GM23338 (cell line): ENCODE results near the gene OAT. TPM values are rescaled to one million over a fixed set of nuclear protein-coding genes. Genes with fewer than 3 reads are reported as not detected.

ENCODE experiments used
- ATAC-seq: fragments of 200-7000 bp; cut with Tn5 transposase; 3 replicates; pipeline ENCODE4 v1.9.1; 2020
- DNase-seq: peaks from one replicate; pipeline ENCODE4 v3.0.0-alpha.2; 2015; ENCODE audit warnings: low spot score
- H2AFZ ChIP-seq: fragments of 200-600 bp; sonication (generic); 2 replicates; pipeline ENCODE4 v1.8.0; 2016; ENCODE audit warnings: antibody characterized with exemption, mild to moderate bottlenecking, moderate library complexity
- H3F3A ChIP-seq: fragments of 200-600 bp; sonication (generic); replicated peaks from 2 replicates; pipeline ENCODE4 v1.8.0; 2017; ENCODE audit warnings: antibody characterized with exemption, mixed run types, low read depth
- H3K27ac ChIP-seq: fragments of 200-600 bp; sonication (generic); 2 replicates; pipeline ENCODE4 v1.6.1; 2016; ENCODE audit warnings: low read depth
- H3K27me3 ChIP-seq: fragments of 200-600 bp; sonication (generic); 2 replicates; pipeline ENCODE4 v1.8.0; 2016; ENCODE audit warnings: mild to moderate bottlenecking, mixed run types, moderate library complexity; ENCODE audit not compliant: insufficient read depth
- H3K36me3 ChIP-seq: fragments of 200-600 bp; sonication (generic); 2 replicates; pipeline ENCODE4 v1.8.0; 2016; ENCODE audit warnings: mild to moderate bottlenecking; ENCODE audit not compliant: insufficient read depth
- H3K4me1 ChIP-seq: fragments of 200-600 bp; sonication (generic); 2 replicates; pipeline ENCODE4 v1.8.0; 2016; ENCODE audit warnings: mild to moderate bottlenecking, moderate library complexity; ENCODE audit not compliant: insufficient read depth
- H3K4me2 ChIP-seq: fragments of 200-600 bp; sonication (generic); 2 replicates; pipeline ENCODE4 v1.7.1; 2017; ENCODE audit warnings: mixed run types
- H3K4me3 ChIP-seq: fragments of 200-600 bp; sonication (generic); 2 replicates; pipeline ENCODE4 v1.6.1; 2016; ENCODE audit warnings: mixed run types
- H3K79me2 ChIP-seq: fragments of 200-600 bp; sonication (generic); replicated peaks from 2 replicates; pipeline ENCODE4 v1.8.0; 2017; ENCODE audit warnings: mild to moderate bottlenecking; ENCODE audit not compliant: insufficient read depth
- H3K9me2 ChIP-seq: fragments of 200-600 bp; sonication (generic); 2 replicates; pipeline ENCODE4 v1.8.0; 2017; ENCODE audit not compliant: insufficient read depth
- H4K20me1 ChIP-seq: fragments of 200-600 bp; sonication (generic); replicated peaks from 2 replicates; pipeline ENCODE4 v1.8.0; 2017; ENCODE audit warnings: mild to moderate bottlenecking; ENCODE audit not compliant: insufficient read depth
- H3K27ac Mint-ChIP-seq: 2 replicates; pipeline ENCODE4 v1.8.0; 2020; ENCODE audit warnings: inconsistent platforms, mild to moderate bottlenecking, moderate library complexity, mixed read lengths
- H3K27me3 Mint-ChIP-seq: 3 replicates; pipeline ENCODE4 v1.8.0; 2022; ENCODE audit warnings: low read depth, mild to moderate bottlenecking, moderate library complexity, mixed read lengths, inconsistent platforms; ENCODE audit not compliant: insufficient read depth, poor library complexity
- H3K36me3 Mint-ChIP-seq: 3 replicates; pipeline ENCODE4 v1.8.0; 2021; ENCODE audit warnings: low read depth, mild to moderate bottlenecking, inconsistent platforms, moderate library complexity, mixed read lengths
- H3K4me1 Mint-ChIP-seq: 3 replicates; pipeline ENCODE4 v1.8.0; 2020; ENCODE audit warnings: mild to moderate bottlenecking, inconsistent platforms, mixed read lengths
- H3K4me3 Mint-ChIP-seq: 3 replicates; pipeline ENCODE4 v1.8.0; 2021; ENCODE audit warnings: moderate library complexity, mild to moderate bottlenecking, inconsistent platforms, mixed read lengths
- H3K9me3 Mint-ChIP-seq: 3 replicates; pipeline ENCODE4 v1.8.0; 2020; ENCODE audit warnings: moderate library complexity, mild to moderate bottlenecking, inconsistent platforms, mixed read lengths
- CREB1 ChIP-seq: fragments of 250-450 bp; sonication (Bioruptor Pico); IDR thresholded peaks from 2 replicates; pipeline ENCODE4 v1.5.0; 2020; ENCODE audit warnings: low read depth, mild to moderate bottlenecking, moderate library complexity
- CTCF ChIP-seq, 2 experiments: fragments of 200-600 bp in 1 of 2; sonication (generic) in 1 of 2; conservative IDR thresholded peaks; 2 replicates each; pipeline versions ENCODE4 v1.5.1 to v1.6.1; 2016 to 2017; ENCODE audit warnings: antibody characterized with exemption in 2 of 2, low read depth in 2 of 2, mild to moderate bottlenecking in 2 of 2, moderate library complexity in 1 of 2
- NANOG ChIP-seq: IDR thresholded peaks from 2 replicates; pipeline ENCODE4 v1.6.1; 2016; ENCODE audit warnings: antibody characterized with exemption, borderline replicate concordance
- POLR2AphosphoS5 ChIP-seq: IDR thresholded peaks from 2 replicates; pipeline ENCODE4 v1.6.1; 2016; ENCODE audit warnings: antibody characterized with exemption, low read depth
- ZNF331 ChIP-seq: fragments of 250-450 bp; sonication (Bioruptor Pico); IDR thresholded peaks from 2 replicates; pipeline ENCODE4 v1.5.0; 2020; ENCODE audit warnings: low read depth, mild to moderate bottlenecking, moderate library complexity
- polyA plus RNA-seq: library from polyadenylated mRNA; unstranded; fragments of >200 nt; fragmentation: Nextera tagmentation; extraction: Ambion mirVana; gene quantifications from 2 replicates; pipeline ENCODE4 v1.2.1, GENCODE V29; 2016
- total RNA-seq: library from RNA; depleted of rRNA; stranded (reverse); fragments of >200 nt; shearing (Covaris generic); gene quantifications from 2 replicates; pipeline ENCODE4 v1.2.3, GENCODE V29; 2014

Gene OAT
- total and polyA plus RNA-seq, 2 experiments from 2014 or later: 131 to 139 TPM

DNA sequence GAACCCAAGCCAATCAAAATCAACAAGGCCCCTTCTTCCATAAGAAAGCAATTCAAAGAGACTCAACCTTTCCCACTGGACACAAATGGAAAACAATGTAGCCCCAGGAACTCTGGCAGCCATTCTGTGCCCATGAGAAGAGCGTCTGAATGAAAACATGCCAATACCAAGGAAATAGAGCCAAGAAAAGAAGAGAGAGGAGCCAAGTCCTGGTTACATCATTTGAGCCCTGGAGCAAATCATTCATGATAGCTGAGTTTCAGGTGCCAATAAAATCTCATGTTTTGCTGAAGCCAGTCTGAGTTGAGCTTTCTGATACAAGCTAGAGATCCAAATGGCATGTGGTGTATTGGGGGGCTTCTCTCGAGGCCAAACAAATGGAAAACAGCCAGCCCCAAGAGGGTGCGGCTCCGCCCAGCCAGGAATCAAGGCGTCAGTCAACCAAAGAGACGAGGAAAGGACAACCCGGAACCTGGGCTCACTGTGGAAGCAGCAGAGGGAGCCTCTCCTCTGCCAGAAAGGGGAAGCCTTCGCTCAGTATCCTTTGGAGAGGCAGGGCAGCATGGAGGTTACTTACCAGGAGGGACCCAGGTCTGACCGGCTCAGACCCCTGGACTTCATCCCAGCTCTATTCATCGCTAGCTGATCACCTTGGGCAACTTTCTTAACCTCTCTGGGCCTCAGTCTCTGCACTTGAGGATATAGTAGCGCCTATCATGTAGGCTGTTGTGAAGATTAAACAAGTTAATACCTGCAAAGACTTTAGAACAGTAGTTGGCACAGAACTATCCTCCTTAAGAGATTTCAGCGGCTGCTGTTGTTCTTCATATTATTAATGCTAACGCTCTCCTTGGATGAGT, 61.8 kb downstream of the OAT start:
- no peak overlapping the region for H3K27ac Mint-ChIP-seq
- Histone ChIP-seq H2AFZ (peak overlapping the region; percentile 63), H3K4me3 (no peak overlapping the region), H4K20me1 (no peaks in the 10 kb centered on the region), H3K4me1 (peaks cover 13% of the 10 kb centered on the region), H3K27ac (no peak overlapping the region), H3K27me3 (no peaks in the 10 kb centered on the region), H3K4me2 (no peak overlapping the region), H3K9me2 (no peaks in the 10 kb centered on the region), H3K79me2 (no peaks in the 10 kb centered on the region), H3K36me3 (no peaks in the 10 kb centered on the region), H3F3A (no peaks in the 10 kb centered on the region)
- peaks cover 17% of the 10 kb centered on the region for H3K27me3 Mint-ChIP-seq
- no peaks in the 10 kb centered on the region for H3K36me3 Mint-ChIP-seq
- H3K4me1 Mint-ChIP-seq: peaks cover 25% of the 10 kb centered on the region
- TF ChIP-seq CTCF (conservative IDR thresholded peaks at IDR 0.05; ENCODE audit: low read depth in 2 of 2) (peak in 1 of 2 experiments; percentile 34; a peak in 2 of 4 replicates), NANOG (no peak), POLR2AphosphoS5 (no peak), CREB1 (CRISPR knock-in tag) (no peak), ZNF331 (CRISPR knock-in tag) (no peak)
- H3K4me3 Mint-ChIP-seq: no peak overlapping the region
- peak; percentile 37 for DNase-seq
- no peaks in the 10 kb centered on the region; the same call in 2 of the 3 replicates for H3K9me3 Mint-ChIP-seq
- ATAC-seq: peak; percentile 43; the same call in 2 of the 3 replicates

DNA sequence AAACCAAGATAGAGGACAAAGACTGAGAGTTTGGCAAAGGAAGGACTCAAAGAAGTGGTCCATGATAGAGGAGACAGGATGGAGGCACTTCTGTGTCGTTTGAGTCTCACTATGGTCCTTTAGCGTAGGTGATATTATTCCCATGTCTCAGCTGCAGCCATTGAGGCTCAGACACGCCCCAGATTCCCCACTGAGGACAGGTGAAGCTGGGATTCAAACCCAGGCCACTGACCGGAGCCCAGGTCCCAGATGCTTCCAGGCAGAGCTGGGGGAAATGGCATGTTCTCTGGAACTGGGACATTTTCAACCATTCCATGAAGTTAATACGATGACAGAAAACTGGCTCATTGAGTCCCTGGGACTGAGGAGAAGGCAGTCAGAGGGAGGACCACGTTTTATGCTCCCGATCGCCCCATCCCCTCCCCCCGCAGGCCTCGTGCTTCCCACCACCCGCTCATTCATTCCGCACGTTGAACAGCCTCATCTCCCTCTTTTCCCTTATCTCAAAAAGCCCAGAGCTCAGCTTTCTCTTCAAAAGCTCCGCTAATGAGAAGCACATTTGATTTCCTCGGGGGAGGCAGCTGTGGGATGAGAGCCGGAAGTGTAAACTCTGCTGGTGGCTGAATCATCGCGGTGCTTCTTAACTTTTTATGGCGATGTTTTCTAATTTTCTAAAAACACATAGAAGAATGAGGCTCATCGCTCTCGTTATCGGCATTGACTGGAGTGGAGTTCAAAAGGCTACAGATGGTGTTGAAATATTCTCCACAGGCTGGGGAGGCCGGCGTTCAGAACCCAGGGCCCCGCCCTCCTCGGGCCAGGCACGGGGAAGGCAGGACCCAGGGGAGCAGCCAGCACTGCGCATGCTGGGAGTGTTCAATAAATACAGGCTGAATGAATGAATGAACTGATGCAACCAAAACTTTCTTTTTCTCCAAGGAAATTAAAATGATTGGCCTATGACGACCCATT, 64.0 kb downstream of the OAT start:
- no peak overlapping the region for H3K27ac ChIP-seq
- no peaks in the 10 kb centered on the region for H3F3A ChIP-seq
- ATAC-seq (peak; percentile 73), DNase-seq (peak; percentile 27)
- H4K20me1 ChIP-seq: no peaks in the 10 kb centered on the region
- no peak overlapping the region for H3K4me2 ChIP-seq
- H3K79me2 ChIP-seq: no peaks in the 10 kb centered on the region
- H3K9me2 ChIP-seq: no peaks in the 10 kb centered on the region
- H3K4me3 ChIP-seq: no peak overlapping the region
- Mint-ChIP-seq H3K36me3 (no peaks in the 10 kb centered on the region), H3K9me3 (no peaks in the 10 kb centered on the region; the same call in 2 of the 3 replicates), H3K4me3 (no peak overlapping the region), H3K27me3 (peaks cover 17% of the 10 kb centered on the region), H3K27ac (no peak overlapping the region), H3K4me1 (peaks cover 28% of the 10 kb centered on the region)
- peak overlapping the region; percentile 83 for H2AFZ ChIP-seq
- no peaks in the 10 kb centered on the region for H3K27me3 ChIP-seq
- H3K4me1 ChIP-seq: peaks cover 10% of the 10 kb centered on the region
- TF ChIP-seq CTCF (conservative IDR thresholded peaks at IDR 0.05; ENCODE audit: low read depth in 2 of 2): no peak
- H3K36me3 ChIP-seq: no peaks in the 10 kb centered on the region
